ENCODE data around the gene MAP3K7CL. TPM values are rescaled to one million over a fixed set of nuclear protein-coding genes. Genes with fewer than 3 reads are reported as not detected.

Gene MAP3K7CL
- polyA plus RNA-seq, 4 donors: 3.0 to 6.9 (median 3.6) TPM

DNA sequence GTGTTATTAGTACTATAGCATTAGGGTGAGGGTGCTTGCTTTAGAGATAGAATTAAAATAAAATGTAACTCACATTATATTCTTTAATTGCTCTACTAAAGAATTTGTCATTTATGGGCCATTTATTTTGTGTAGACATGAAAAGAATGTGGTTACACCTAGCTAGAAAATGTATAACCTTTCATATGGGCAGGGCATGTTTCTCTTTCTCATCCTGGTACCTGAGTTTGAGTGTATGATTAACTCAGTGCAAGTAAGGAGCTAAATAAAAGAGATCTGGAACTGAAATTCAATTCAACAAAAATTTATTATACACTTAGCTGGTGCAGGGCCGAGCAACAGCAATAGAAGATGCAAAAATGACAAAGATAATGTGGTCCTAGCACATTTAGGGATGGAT lies 47.4 kb downstream of the MAP3K7CL start:
- no peaks in the 10 kb centered on the region for H3K27me3 ChIP-seq (ENCODE audit: control insufficient read depth in 3 of 3, insufficient read depth in 3 of 3, low read length in 3 of 3)
- H3K4me3 ChIP-seq (ENCODE audit: low read depth in 1 of 3, low read length in 3 of 3): no peak overlapping the region
- FAIRE-seq: peak; percentile 10
- H3K9me3 ChIP-seq (ENCODE audit: control insufficient read depth in 2 of 2, insufficient read depth in 1 of 2, low read depth in 1 of 2, low read length in 1 of 2): no peaks in the 10 kb centered on the region
- peaks cover 3 to 12% (median 4%) of the 10 kb centered on the region in 3 donors for H3K4me1 ChIP-seq (ENCODE audit: control insufficient read depth in 3 of 3, insufficient read depth in 2 of 3, low read depth in 1 of 3, low read length in 2 of 3)
- peak; percentile 77 to 82 for DNase-seq
- peak overlapping the region in 2 of 3 donors; percentile 51 to 56 for H3K27ac ChIP-seq (ENCODE audit: low read depth in 1 of 3, low read length in 2 of 3)
- H3K36me3 ChIP-seq (ENCODE audit: control insufficient read depth in 3 of 3, insufficient read depth in 2 of 3, low read depth in 1 of 3, low read length in 3 of 3): no peaks in the 10 kb centered on the region
- WGBS, 3 donors: 7 to 65% (median 48%) methylated on average over 1 of the region's 1 CpG

DNA sequence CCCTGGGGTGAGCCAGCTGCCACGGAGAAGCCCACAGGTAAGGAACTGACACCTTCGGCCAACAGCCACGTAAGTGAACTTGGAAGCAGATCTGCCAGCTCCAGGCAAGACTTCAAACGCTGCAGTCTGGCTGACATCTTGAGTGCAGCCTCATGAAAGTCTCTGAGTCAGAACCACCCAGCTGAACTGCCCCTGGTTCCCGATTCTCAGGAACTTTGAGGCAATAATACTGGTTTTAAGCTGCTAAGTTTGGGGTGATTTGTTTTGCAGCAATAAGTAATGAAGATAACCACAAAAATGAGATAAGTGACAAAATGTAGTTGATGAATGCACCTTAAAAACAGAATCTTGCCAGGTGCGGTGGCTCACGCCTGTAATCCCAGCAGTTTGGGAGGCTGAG lies 48.5 kb downstream of the MAP3K7CL start:
- Histone ChIP-seq H3K36me3 (ENCODE audit: control insufficient read depth in 3 of 3, insufficient read depth in 2 of 3, low read depth in 1 of 3, low read length in 3 of 3) (no peaks in the 10 kb centered on the region), H3K27me3 (ENCODE audit: control insufficient read depth in 3 of 3, insufficient read depth in 3 of 3, low read length in 3 of 3) (no peaks in the 10 kb centered on the region), H3K9me3 (ENCODE audit: control insufficient read depth in 2 of 2, insufficient read depth in 1 of 2, low read depth in 1 of 2, low read length in 1 of 2) (no peaks in the 10 kb centered on the region), H3K4me3 (ENCODE audit: low read depth in 1 of 3, low read length in 3 of 3) (no peak overlapping the region), H3K4me1 (ENCODE audit: control insufficient read depth in 3 of 3, insufficient read depth in 2 of 3, low read depth in 1 of 3, low read length in 2 of 3) (peaks cover 4 to 16% (median 7%) of the 10 kb centered on the region in 3 donors), H3K27ac (ENCODE audit: low read depth in 1 of 3, low read length in 2 of 3) (no peak overlapping the region)
- DNase-seq (no peak), FAIRE-seq (no peak)
- 92 to 95% (median 93%) methylated on average over 7 of the region's 7 CpGs for WGBS, 3 donors

DNA sequence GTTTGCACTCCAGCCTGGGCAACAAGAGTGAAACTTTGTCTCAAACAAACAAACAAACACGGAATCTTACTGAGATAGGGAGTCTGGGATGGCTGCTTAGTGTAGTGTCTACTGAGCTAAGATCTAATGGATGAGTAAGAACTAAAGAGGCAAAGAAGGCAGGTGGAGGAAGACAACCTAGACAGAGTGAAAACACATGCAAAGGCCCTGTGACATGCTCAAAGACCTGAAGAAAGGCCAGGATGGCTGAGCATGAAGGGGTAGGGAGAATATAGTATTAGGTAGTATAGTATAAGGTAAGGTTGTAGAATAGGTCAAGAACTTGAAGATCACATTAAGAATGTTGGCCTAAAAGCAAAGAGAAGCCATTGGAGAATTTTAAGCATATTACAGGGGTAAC lies 49.1 kb downstream of the MAP3K7CL start:
- Histone ChIP-seq H3K27ac (ENCODE audit: low read depth in 1 of 3, low read length in 2 of 3) (no peak overlapping the region), H3K36me3 (ENCODE audit: control insufficient read depth in 3 of 3, insufficient read depth in 2 of 3, low read depth in 1 of 3, low read length in 3 of 3) (no peaks in the 10 kb centered on the region), H3K4me3 (ENCODE audit: low read depth in 1 of 3, low read length in 3 of 3) (no peak overlapping the region), H3K9me3 (ENCODE audit: control insufficient read depth in 2 of 2, insufficient read depth in 1 of 2, low read depth in 1 of 2, low read length in 1 of 2) (no peaks in the 10 kb centered on the region), H3K27me3 (ENCODE audit: control insufficient read depth in 3 of 3, insufficient read depth in 3 of 3, low read length in 3 of 3) (no peaks in the 10 kb centered on the region), H3K4me1 (ENCODE audit: control insufficient read depth in 3 of 3, insufficient read depth in 2 of 3, low read depth in 1 of 3, low read length in 2 of 3) (peaks cover 2 to 16% (median 7%) of the 10 kb centered on the region in 3 donors)
- FAIRE-seq (no peak), DNase-seq (no peak)
- WGBS, 3 donors: 83 to 96% (median 96%) methylated on average over 1 of the region's 1 CpG

DNA sequence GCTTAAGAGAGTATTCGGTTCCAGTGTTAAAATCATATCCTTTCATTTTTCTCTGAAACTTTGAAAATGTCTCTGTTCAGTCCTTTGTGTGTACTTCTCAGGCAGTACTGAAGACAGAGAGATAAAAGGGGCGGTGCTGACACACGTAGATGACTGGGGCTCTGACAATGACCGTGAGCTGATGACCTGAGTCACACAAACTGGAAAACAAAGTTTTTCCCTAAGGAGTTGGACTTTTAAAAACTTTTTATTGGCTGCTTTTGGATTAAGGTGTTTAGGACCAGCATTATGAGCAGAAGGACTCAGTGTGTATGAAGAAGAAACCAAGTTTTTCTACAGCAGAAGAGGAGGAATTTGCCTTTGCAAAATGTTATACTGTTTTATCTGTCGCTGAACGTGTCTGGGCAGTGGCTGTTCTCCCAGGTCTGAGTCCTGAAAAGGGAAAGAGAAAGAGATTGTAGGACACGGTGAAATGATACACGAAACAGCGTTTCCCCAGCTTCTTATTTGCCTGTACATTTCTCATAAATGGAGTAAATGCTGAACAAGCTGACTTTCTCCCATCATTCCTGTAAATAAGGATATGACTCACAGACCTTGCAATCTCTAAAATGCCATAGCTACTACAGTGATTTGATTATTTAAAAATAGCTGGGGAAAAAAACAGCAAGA lies 51.5 kb downstream of the MAP3K7CL start:
- H3K4me3 ChIP-seq (ENCODE audit: low read depth in 1 of 3, low read length in 3 of 3): peak overlapping the region; percentile 5 to 23 (median 16)
- DNase-seq: peak; percentile 60 to 67
- peaks cover 0 to 16% (median 7%) of the 10 kb centered on the region in 3 donors for H3K4me1 ChIP-seq (ENCODE audit: control insufficient read depth in 3 of 3, insufficient read depth in 2 of 3, low read depth in 1 of 3, low read length in 2 of 3)
- H3K36me3 ChIP-seq (ENCODE audit: control insufficient read depth in 3 of 3, insufficient read depth in 2 of 3, low read depth in 1 of 3, low read length in 3 of 3): no peaks in the 10 kb centered on the region
- H3K27me3 ChIP-seq (ENCODE audit: control insufficient read depth in 3 of 3, insufficient read depth in 3 of 3, low read length in 3 of 3): no peaks in the 10 kb centered on the region
- H3K27ac ChIP-seq (ENCODE audit: low read depth in 1 of 3, low read length in 2 of 3): peak overlapping the region; percentile 61 to 98 (median 84)
- 8 to 20% (median 16%) methylated on average over 9 of the region's 9 CpGs for WGBS, 3 donors
- no peaks in the 10 kb centered on the region for H3K9me3 ChIP-seq (ENCODE audit: control insufficient read depth in 2 of 2, insufficient read depth in 1 of 2, low read depth in 1 of 2, low read length in 1 of 2)
- FAIRE-seq: no peak

DNA sequence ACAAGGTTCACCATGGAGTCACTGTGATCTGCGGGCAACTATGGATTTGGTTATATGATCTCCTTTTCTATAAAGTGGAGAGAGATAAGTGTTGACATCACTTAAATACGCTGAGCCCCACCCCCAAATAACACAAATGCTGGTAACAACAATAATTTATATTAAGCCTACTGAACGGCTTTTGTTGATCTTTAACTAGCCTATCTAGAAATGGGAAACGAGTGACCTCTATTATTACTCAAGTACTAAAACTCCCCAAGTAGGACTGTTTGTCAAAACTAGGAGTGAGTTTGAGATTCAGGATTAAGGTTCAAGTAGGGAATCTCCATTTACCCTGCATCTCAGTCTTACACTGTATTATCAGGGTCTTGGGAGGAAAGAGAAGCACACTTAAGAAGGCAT lies 52.2 kb downstream of the MAP3K7CL start:
- no peak overlapping the region for H3K4me3 ChIP-seq (ENCODE audit: low read depth in 1 of 3, low read length in 3 of 3)
- no peaks in the 10 kb centered on the region for H3K27me3 ChIP-seq (ENCODE audit: control insufficient read depth in 3 of 3, insufficient read depth in 3 of 3, low read length in 3 of 3)
- H3K36me3 ChIP-seq (ENCODE audit: control insufficient read depth in 3 of 3, insufficient read depth in 2 of 3, low read depth in 1 of 3, low read length in 3 of 3): no peaks in the 10 kb centered on the region
- peaks cover 0 to 16% (median 7%) of the 10 kb centered on the region in 3 donors for H3K4me1 ChIP-seq (ENCODE audit: control insufficient read depth in 3 of 3, insufficient read depth in 2 of 3, low read depth in 1 of 3, low read length in 2 of 3)
- DNase-seq: peak; percentile 28 to 33
- FAIRE-seq: no peak
- WGBS, 3 donors: 20 to 41% (median 29%) methylated on average over 4 of the region's 4 CpGs
- no peaks in the 10 kb centered on the region for H3K9me3 ChIP-seq (ENCODE audit: control insufficient read depth in 2 of 2, insufficient read depth in 1 of 2, low read depth in 1 of 2, low read length in 1 of 2)
- peak overlapping the region in 2 of 3 donors; percentile 71 to 84 for H3K27ac ChIP-seq (ENCODE audit: low read depth in 1 of 3, low read length in 2 of 3)

DNA sequence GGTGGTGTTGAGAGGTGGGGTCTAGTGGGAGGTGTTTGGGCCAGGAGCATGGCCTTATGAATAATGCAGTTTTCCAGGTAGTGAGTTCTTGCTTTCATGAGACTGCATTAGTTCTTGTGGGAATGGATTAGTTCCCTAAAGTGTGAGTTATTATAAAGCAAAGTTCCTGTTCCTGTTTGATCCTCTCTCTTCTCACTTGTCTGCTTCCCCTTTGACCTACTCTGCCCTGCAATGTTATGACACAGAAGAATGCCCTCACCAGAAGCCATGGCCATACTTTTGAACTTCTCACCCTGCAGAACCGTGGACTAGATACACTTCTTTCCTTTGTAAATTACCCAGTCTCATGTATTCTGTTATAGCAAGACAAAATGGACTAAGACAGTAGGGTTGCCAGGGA lies 53.6 kb downstream of the MAP3K7CL start:
- WGBS, 3 donors: 53 to 78% (median 58%) methylated on average over 1 of the region's 1 CpG
- no peak for FAIRE-seq
- Histone ChIP-seq H3K4me1 (ENCODE audit: control insufficient read depth in 3 of 3, insufficient read depth in 2 of 3, low read depth in 1 of 3, low read length in 2 of 3) (peaks cover 0 to 7% (median 6%) of the 10 kb centered on the region in 3 donors), H3K4me3 (ENCODE audit: low read depth in 1 of 3, low read length in 3 of 3) (no peak overlapping the region), H3K27ac (ENCODE audit: low read depth in 1 of 3, low read length in 2 of 3) (no peak overlapping the region), H3K36me3 (ENCODE audit: control insufficient read depth in 3 of 3, insufficient read depth in 2 of 3, low read depth in 1 of 3, low read length in 3 of 3) (no peaks in the 10 kb centered on the region), H3K27me3 (ENCODE audit: control insufficient read depth in 3 of 3, insufficient read depth in 3 of 3, low read length in 3 of 3) (no peaks in the 10 kb centered on the region), H3K9me3 (ENCODE audit: control insufficient read depth in 2 of 2, insufficient read depth in 1 of 2, low read depth in 1 of 2, low read length in 1 of 2) (no peaks in the 10 kb centered on the region)
- DNase-seq: peak in 1 of 2 donors; percentile 18

DNA sequence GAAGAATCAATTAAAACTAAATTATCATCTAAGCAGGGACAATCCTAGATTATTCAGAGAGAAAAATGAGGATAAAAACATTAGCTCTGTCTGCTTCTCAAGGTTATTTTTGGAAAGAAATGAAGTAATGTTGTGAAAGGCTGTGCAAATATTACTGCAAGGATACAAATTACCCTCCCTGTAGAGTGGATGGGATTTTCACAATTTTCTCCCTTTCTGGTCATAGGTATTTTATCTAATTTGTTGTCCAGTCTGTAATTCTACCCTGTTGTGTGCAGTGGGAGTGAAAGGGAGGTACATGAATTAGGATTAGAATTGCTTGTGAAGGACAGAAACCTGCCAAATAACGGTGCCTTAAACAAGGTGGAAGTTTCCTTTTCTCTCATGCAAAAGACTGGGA lies 54.7 kb downstream of the MAP3K7CL start:
- Histone ChIP-seq H3K9me3 (ENCODE audit: control insufficient read depth in 2 of 2, insufficient read depth in 1 of 2, low read depth in 1 of 2, low read length in 1 of 2) (no peaks in the 10 kb centered on the region), H3K4me3 (ENCODE audit: low read depth in 1 of 3, low read length in 3 of 3) (no peak overlapping the region), H3K36me3 (ENCODE audit: control insufficient read depth in 3 of 3, insufficient read depth in 2 of 3, low read depth in 1 of 3, low read length in 3 of 3) (no peaks in the 10 kb centered on the region), H3K4me1 (ENCODE audit: control insufficient read depth in 3 of 3, insufficient read depth in 2 of 3, low read depth in 1 of 3, low read length in 2 of 3) (peaks cover 0 to 7% (median 6%) of the 10 kb centered on the region in 3 donors), H3K27me3 (ENCODE audit: control insufficient read depth in 3 of 3, insufficient read depth in 3 of 3, low read length in 3 of 3) (no peaks in the 10 kb centered on the region), H3K27ac (ENCODE audit: low read depth in 1 of 3, low read length in 2 of 3) (no peak overlapping the region)
- WGBS, 3 donors: 90 to 96% (median 96%) methylated on average over 1 of the region's 1 CpG
- FAIRE-seq: no peak
- DNase-seq: no peak

DNA sequence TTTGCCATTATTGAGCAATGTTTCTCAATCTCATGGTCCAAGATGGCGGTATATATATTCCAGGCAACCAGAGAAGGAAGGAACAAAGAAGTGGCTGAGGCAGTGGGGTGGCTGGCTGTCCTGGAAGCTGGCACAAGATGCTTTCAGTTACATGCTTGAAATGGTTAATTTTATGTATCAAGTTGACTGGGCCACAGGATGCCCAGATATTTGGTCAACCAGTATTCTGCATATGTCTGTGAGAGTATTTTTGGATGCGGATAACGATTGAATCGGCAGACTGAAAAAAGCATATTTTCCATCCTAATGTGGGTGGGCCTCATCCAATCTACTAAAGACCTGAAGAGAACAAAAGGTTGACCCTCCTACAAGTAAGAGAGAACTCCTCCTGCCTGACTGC lies 55.2 kb downstream of the MAP3K7CL start:
- DNase-seq (no peak), FAIRE-seq (no peak)
- Histone ChIP-seq H3K9me3 (ENCODE audit: control insufficient read depth in 2 of 2, insufficient read depth in 1 of 2, low read depth in 1 of 2, low read length in 1 of 2) (no peaks in the 10 kb centered on the region), H3K36me3 (ENCODE audit: control insufficient read depth in 3 of 3, insufficient read depth in 2 of 3, low read depth in 1 of 3, low read length in 3 of 3) (no peaks in the 10 kb centered on the region), H3K27me3 (ENCODE audit: control insufficient read depth in 3 of 3, insufficient read depth in 3 of 3, low read length in 3 of 3) (no peaks in the 10 kb centered on the region), H3K27ac (ENCODE audit: low read depth in 1 of 3, low read length in 2 of 3) (no peak overlapping the region), H3K4me3 (ENCODE audit: low read depth in 1 of 3, low read length in 3 of 3) (no peak overlapping the region), H3K4me1 (ENCODE audit: control insufficient read depth in 3 of 3, insufficient read depth in 2 of 3, low read depth in 1 of 3, low read length in 2 of 3) (peaks cover 0 to 7% (median 6%) of the 10 kb centered on the region in 3 donors)
- 94 to 97% (median 96%) methylated on average over 4 of the region's 4 CpGs for WGBS, 3 donors

DNA sequence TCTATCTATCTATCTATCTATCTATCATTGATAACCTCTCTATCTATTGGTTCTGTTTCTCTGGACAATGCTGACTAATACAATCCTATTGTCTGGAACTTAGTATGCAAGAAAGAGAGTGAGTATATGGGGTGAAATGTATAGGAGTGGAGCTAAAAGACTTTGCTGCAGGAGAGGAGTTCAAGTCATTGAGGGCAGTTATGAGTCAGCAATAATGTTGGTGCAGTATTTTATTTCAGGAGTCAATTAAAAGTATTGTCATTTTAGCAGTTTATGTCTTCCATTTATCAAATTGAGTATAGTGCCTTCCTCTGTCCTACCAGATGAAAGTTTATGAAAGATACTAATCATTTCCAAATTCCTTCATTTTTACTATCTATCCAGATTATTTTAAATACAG lies 55.8 kb downstream of the MAP3K7CL start:
- Histone ChIP-seq H3K4me3 (ENCODE audit: low read depth in 1 of 3, low read length in 3 of 3) (no peak overlapping the region), H3K27me3 (ENCODE audit: control insufficient read depth in 3 of 3, insufficient read depth in 3 of 3, low read length in 3 of 3) (no peaks in the 10 kb centered on the region), H3K36me3 (ENCODE audit: control insufficient read depth in 3 of 3, insufficient read depth in 2 of 3, low read depth in 1 of 3, low read length in 3 of 3) (no peaks in the 10 kb centered on the region), H3K4me1 (ENCODE audit: control insufficient read depth in 3 of 3, insufficient read depth in 2 of 3, low read depth in 1 of 3, low read length in 2 of 3) (peaks cover 0 to 7% (median 6%) of the 10 kb centered on the region in 3 donors), H3K9me3 (ENCODE audit: control insufficient read depth in 2 of 2, insufficient read depth in 1 of 2, low read depth in 1 of 2, low read length in 1 of 2) (no peaks in the 10 kb centered on the region), H3K27ac (ENCODE audit: low read depth in 1 of 3, low read length in 2 of 3) (no peak overlapping the region)
- no peak for FAIRE-seq
- DNase-seq: no peak
